Calu3 (cell line): ENCODE measurements around the gene AARS2. TPM values are rescaled to one million over a fixed set of nuclear protein-coding genes. Genes with fewer than 3 reads are reported as not detected.
A peak's percentile ranks its signal among the peaks of the same experiment; 100 is the strongest.

Experiments used
- BruUV-seq: library from RNA; stranded (reverse); fragments of 400-500 nt; replicated peaks from 2 replicates; lab custom pipeline; 2021; lab: Mats Ljungman, UMichigan
- CTCF ChIA-PET: fragments of 300-600 bp; sonication (Branson Sonifier 250); formaldehyde crosslinking; loops from one replicate; lab custom pipeline; 2022; ENCODE audit warnings: antibody characterized with exemption; lab: Charles Lee
- DNase-seq: peaks from one replicate; pipeline ENCODE4 v3.0.0; 2022
- H3K27ac Mint-ChIP-seq: one replicate; pipeline ENCODE4 v1.8.0; 2022; ENCODE audit warnings: mixed read lengths; ENCODE audit not compliant: unreplicated experiment
- H3K27me3 Mint-ChIP-seq: one replicate; pipeline ENCODE4 v1.8.0; 2022; ENCODE audit warnings: mixed read lengths; ENCODE audit not compliant: unreplicated experiment
- H3K36me3 Mint-ChIP-seq: one replicate; pipeline ENCODE4 v1.8.0; 2022; ENCODE audit warnings: mild to moderate bottlenecking, moderate library complexity, mixed read lengths; ENCODE audit not compliant: insufficient read depth, unreplicated experiment
- H3K4me1 Mint-ChIP-seq: one replicate; pipeline ENCODE4 v1.8.0; 2022; ENCODE audit warnings: mild to moderate bottlenecking, low read depth, mixed read lengths; ENCODE audit not compliant: unreplicated experiment
- H3K4me3 Mint-ChIP-seq: one replicate; pipeline ENCODE4 v1.8.0; 2022; ENCODE audit warnings: mild to moderate bottlenecking, low read depth, moderate library complexity, mixed read lengths; ENCODE audit not compliant: unreplicated experiment
- H3K9me3 Mint-ChIP-seq: one replicate; pipeline ENCODE4 v1.8.0; 2022; ENCODE audit warnings: low read depth, mixed read lengths; ENCODE audit not compliant: unreplicated experiment
- CTCF ChIP-seq: fragments of 200-600 bp; IDR thresholded peaks from one replicate; pipeline ENCODE4 v1.8.0; 2022; ENCODE audit warnings: antibody characterized with exemption; ENCODE audit not compliant: unreplicated experiment
- intact Hi-C: fragments of 100-400 bp; cut with micrococcal nuclease; formaldehyde crosslinking; loops from one replicate; pipeline ENCODE4 v1.10.0; 2022; ENCODE audit not compliant: unreplicated experiment
- total RNA-seq: library from RNA; stranded (reverse); gene quantifications from 2 replicates; pipeline ENCODE4 v1.2.3, GENCODE V29; 2022

AARS2 gene
- total RNA-seq, 1 experiment from 2014 or later = 37.5 TPM

DNA sequence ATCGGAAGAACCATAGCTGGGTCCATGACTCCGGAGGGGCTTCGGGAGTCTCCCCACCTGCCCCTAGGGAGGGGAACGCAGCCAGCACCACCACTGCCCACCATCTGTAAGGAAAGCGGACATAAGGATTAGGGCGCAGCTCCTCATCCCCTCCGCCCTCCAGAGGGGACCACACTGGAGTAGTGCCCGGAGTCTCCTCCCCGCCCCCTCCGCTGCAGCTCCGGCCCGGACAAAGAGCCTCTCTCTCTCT lies 56.4 kb downstream of the AARS2 start:
- TF ChIP-seq CTCF = no peak
- intact Hi-C loops = no loop called here
- Mint-ChIP-seq H3K36me3 (peaks cover 79% of the 10 kb centered on the region), H3K4me3 (peak overlapping the region; percentile 86), H3K9me3 (no peaks in the 10 kb centered on the region), H3K4me1 (peaks cover 75% of the 10 kb centered on the region), H3K27ac (peak overlapping the region; percentile 72), H3K27me3 (no peaks in the 10 kb centered on the region)
- CTCF ChIA-PET = interaction anchor here (0.6 to 1.8 kb wide), 10 partner anchors 9 to 835 kb away, joined by 3 to 14 read pairs (median 4); partner anchors contain the start of gene HSP90AB1
- DNase-seq = no peak
- no TSS peak for BruUV-seq

DNA sequence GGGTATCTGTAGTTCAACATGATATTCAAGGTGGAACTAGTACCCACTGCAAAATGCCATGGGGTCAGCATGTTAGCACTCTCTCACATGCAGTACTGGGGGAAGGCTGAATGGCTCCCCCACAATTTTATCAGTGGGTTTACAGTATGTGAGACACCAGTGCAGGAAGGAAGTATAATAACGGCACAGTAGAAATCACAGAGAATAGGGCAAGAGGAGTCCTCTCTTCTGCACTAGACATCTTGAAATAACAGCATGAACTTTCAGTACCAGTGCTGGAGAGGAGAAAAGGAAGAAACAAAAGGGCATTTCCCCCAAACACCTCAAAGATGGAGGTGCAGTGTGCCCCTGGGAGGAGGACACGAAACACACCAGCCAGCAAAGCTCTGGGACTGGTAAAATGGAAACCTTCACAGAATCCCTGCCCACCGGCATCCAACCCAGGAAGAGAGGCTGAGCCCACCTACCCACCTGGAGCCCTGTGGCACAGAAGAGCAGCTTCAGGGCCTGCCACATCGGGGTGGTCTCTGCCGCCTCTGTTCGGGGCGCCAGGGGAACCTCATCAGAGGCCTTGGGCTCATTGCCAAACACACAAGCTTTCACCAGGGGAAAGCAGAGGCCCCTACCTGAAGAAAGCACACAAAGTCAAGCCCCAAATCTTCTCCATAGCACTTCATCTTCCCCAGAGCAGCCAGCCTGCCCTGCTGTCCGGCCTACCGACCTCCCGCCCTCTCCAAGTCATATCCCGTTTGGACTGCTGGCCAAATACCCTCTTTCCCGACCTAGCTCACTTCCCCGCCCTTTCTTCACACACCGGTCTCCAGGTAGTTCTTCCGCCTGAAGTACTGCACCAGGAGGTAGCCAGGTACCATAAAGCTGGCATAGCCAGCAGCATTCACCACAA lies 57.0 kb downstream of the AARS2 start:
- DNase-seq = peak; percentile 50

GRCh38 chr6:44255105-44255808 lies 57.9 kb downstream of the AARS2 start:
- Mint-ChIP-seq H3K9me3 (no peaks in the 10 kb centered on the region), H3K27me3 (no peaks in the 10 kb centered on the region), H3K4me3 (peak overlapping the region; percentile 86), H3K27ac (peak overlapping the region; percentile 72), H3K36me3 (peaks cover 92% of the 10 kb centered on the region), H3K4me1 (peaks cover 77% of the 10 kb centered on the region)
- CTCF ChIA-PET = no interaction called here
- BruUV-seq = TSS peak; percentile 23
- DNase-seq = peak; percentile 33
- intact Hi-C loops = no loop called here
- no peak for TF ChIP-seq CTCF

More for the DNA sequence above, 57.0 kb downstream of the AARS2 start:
- no peaks in the 10 kb centered on the region for H3K27me3 Mint-ChIP-seq
- H3K9me3 Mint-ChIP-seq = no peaks in the 10 kb centered on the region
- H3K36me3 Mint-ChIP-seq = peaks cover 85% of the 10 kb centered on the region
- TF ChIP-seq CTCF = no peak
- CTCF ChIA-PET = interaction anchor here (0.6 to 1.8 kb wide), 9 partner anchors 9 to 589 kb away, joined by 3 to 14 read pairs (median 4); partner anchors contain the start of gene HSP90AB1
- H3K27ac Mint-ChIP-seq = peak overlapping the region; percentile 72
- intact Hi-C loops = no loop called here
- peak overlapping the region; percentile 86 for H3K4me3 Mint-ChIP-seq
- BruUV-seq = no TSS peak
- H3K4me1 Mint-ChIP-seq = peaks cover 75% of the 10 kb centered on the region

- H3K4me3 Mint-ChIP-seq = peak overlapping the region; percentile 86
- intact Hi-C loops = no loop called here
- peaks cover 85% of the 10 kb centered on the region for H3K4me1 Mint-ChIP-seq
These were observed 58.7 kb downstream of the AARS2 start for GRCh38 chr6:44254191-44255104.

More at GRCh38 chr6:44254191-44255104, 58.7 kb downstream of the AARS2 start:
- no TSS peak for BruUV-seq
- H3K9me3 Mint-ChIP-seq = no peaks in the 10 kb centered on the region
- TF ChIP-seq CTCF = no peak
- H3K36me3 Mint-ChIP-seq = peaks cover 96% of the 10 kb centered on the region
- DNase-seq = no peak
- H3K27ac Mint-ChIP-seq = peak overlapping the region; percentile 72
- CTCF ChIA-PET = interaction anchor here (1.0 kb wide), 1 partner anchor 158 kb away, joined by 3 read pairs; no protein-coding TSS in a partner anchor
- H3K27me3 Mint-ChIP-seq = no peaks in the 10 kb centered on the region
